GM12801 (cell line): Measurements from ENCODE around the gene LRP1B.

ENCODE experiments used
- CTCF ChIP-seq: IDR thresholded peaks from one replicate; pipeline ENCODE4 v1.5.1; 2011; ENCODE audit warnings: control low read depth; ENCODE audit not compliant: insufficient read length; ENCODE audit errors: extremely low read depth

Gene LRP1B

GRCh38 chr2:141311430-141311829 is 819.4 kb downstream of the LRP1B start:
- no peak for TF ChIP-seq CTCF

- no peak for TF ChIP-seq CTCF
Measured at GRCh38 chr2:141306368-141306767, 824.4 kb downstream of the LRP1B start.

- TF ChIP-seq CTCF, result no peak
Measured at GRCh38 chr2:141301551-141301950, 829.3 kb downstream of the LRP1B start.

GRCh38 chr2:141280037-141280436 is 850.8 kb downstream of the LRP1B start:
- TF ChIP-seq CTCF, result no peak

GRCh38 chr2:141271346-141271745 is 859.5 kb downstream of the LRP1B start:
- no peak for TF ChIP-seq CTCF

- TF ChIP-seq CTCF, result no peak
Measured at GRCh38 chr2:141264848-141265247, 866.0 kb downstream of the LRP1B start.

- TF ChIP-seq CTCF, result no peak
Measured at GRCh38 chr2:141260911-141261310, 869.9 kb downstream of the LRP1B start.

- no peak for TF ChIP-seq CTCF
Measured at GRCh38 chr2:141259683-141260082, 871.1 kb downstream of the LRP1B start.
